SK-N-SH (cell line): Measurements from ENCODE around the gene TTC7B. TPM values are rescaled to one million over a fixed set of nuclear protein-coding genes. Genes with fewer than 3 reads are reported as not detected.

Experiments used
- CTCF ChIA-PET: fragments of 300-600, 350-600 bp; formaldehyde crosslinking; extraction: SDS; loops from one replicate; lab custom pipeline; 2021; lab: Yijun Ruan, JAX
- POLR2A ChIA-PET: fragments of 350-600 bp; sonication (Branson Sonifier 250); formaldehyde crosslinking; extraction: SDS; loops from one replicate; lab custom pipeline; 2020; ENCODE audit warnings: antibody characterized with exemption, inconsistent platforms; lab: Yijun Ruan, JAX
- DNase-seq: peaks from one replicate; pipeline ENCODE4 v3.0.0; 2012
- H2AFZ ChIP-seq: fragments of 200-600 bp; sonication (generic); 2 replicates; pipeline ENCODE4 v1.8.1; 2016; ENCODE audit warnings: antibody characterized with exemption, mild to moderate bottlenecking, low read depth
- H3F3A ChIP-seq: fragments of 200-600 bp; sonication (generic); replicated peaks from 2 replicates; pipeline ENCODE3; 2016; ENCODE audit warnings: antibody characterized with exemption, mild to moderate bottlenecking; ENCODE audit not compliant: insufficient read depth
- H3K27ac ChIP-seq, 2 experiments: fragments of 200-500 bp in 1 of 2; fragments of 200-600 bp in 1 of 2; sonication (Bioruptor generic) in 1 of 2; sonication (generic), shearing (Covaris generic) in 1 of 2; 2 replicates each; pipeline versions ENCODE4 v1.5.1 to v1.6.1; 2014 to 2016; ENCODE audit warnings: low read depth in 2 of 2, inconsistent platforms in 1 of 2, low read length in 1 of 2, mild to moderate bottlenecking in 1 of 2, mixed read lengths in 1 of 2
- H3K27me3 ChIP-seq: fragments of 200-600 bp; sonication (generic), shearing (Covaris generic); 2 replicates; pipeline ENCODE4 v1.6.1; 2016; ENCODE audit warnings: mixed run types; ENCODE audit not compliant: insufficient read depth
- H3K36me3 ChIP-seq, 2 experiments: fragments of 200-500 bp in 1 of 2; fragments of 200-600 bp in 1 of 2; sonication (Bioruptor generic) in 1 of 2; sonication (generic) in 1 of 2; replicated peaks in 1 of 2; 2 replicates each; pipeline versions ENCODE3 to v1.5.1; 2014 to 2016; ENCODE audit warnings: low read length in 1 of 2, mild to moderate bottlenecking in 1 of 2; ENCODE audit not compliant: insufficient read depth in 2 of 2, control insufficient read depth in 1 of 2
- H3K4me1 ChIP-seq, 2 experiments: fragments of 200-500 bp in 1 of 2; fragments of 200-600 bp in 1 of 2; sonication (Bioruptor generic) in 1 of 2; sonication (generic), shearing (Covaris generic) in 1 of 2; 2 replicates each; pipeline versions ENCODE4 v1.5.1 to v1.6.1; 2014 to 2016; ENCODE audit warnings: low read depth in 1 of 2, low read length in 1 of 2, mixed run types in 1 of 2; ENCODE audit not compliant: insufficient read depth in 2 of 2, control insufficient read depth in 1 of 2
- H3K4me2 ChIP-seq: fragments of 200-600 bp; sonication (generic), shearing (Covaris generic); 2 replicates; pipeline ENCODE4 v1.6.1; 2017; ENCODE audit warnings: mixed run types
- H3K4me3 ChIP-seq, 2 experiments: fragments of 200-500 bp in 1 of 2; fragments of 200-600 bp in 1 of 2; sonication (Bioruptor generic) in 1 of 2; sonication (generic), shearing (Covaris generic) in 1 of 2; 2 replicates each; pipeline versions ENCODE4 v1.5.1 to v1.8.1; 2014 to 2016; ENCODE audit warnings: low read depth in 2 of 2, inconsistent platforms in 1 of 2, low read length in 1 of 2, mild to moderate bottlenecking in 1 of 2, mixed read lengths in 1 of 2, moderate library complexity in 1 of 2
- H3K79me2 ChIP-seq: fragments of 200-600 bp; sonication (generic); 2 replicates; pipeline ENCODE4 v1.8.1; 2017; ENCODE audit warnings: mild to moderate bottlenecking; ENCODE audit not compliant: insufficient read depth
- H3K9ac ChIP-seq: fragments of 200-600 bp; sonication (generic); 2 replicates; pipeline ENCODE4 v1.6.1; 2017; ENCODE audit warnings: mixed run types
- H3K9me2 ChIP-seq: fragments of 200-600 bp; sonication (generic); 2 replicates; pipeline ENCODE4 v1.6.1; 2017; ENCODE audit warnings: mixed run types
- H3K9me3 ChIP-seq: fragments of 200-600 bp; sonication (generic); 2 replicates; pipeline ENCODE4 v1.6.1; 2017; ENCODE audit warnings: mixed run types, mild to moderate bottlenecking, moderate library complexity
- H4K20me1 ChIP-seq: fragments of 200-600 bp; sonication (generic); 2 replicates; pipeline ENCODE4 v1.6.1; 2017; ENCODE audit warnings: mild to moderate bottlenecking, mixed run types; ENCODE audit not compliant: insufficient read depth
- CHD2 ChIP-seq: fragments of 150-350 bp; IDR thresholded peaks from 2 replicates; pipeline ENCODE4 v1.6.1; 2018; ENCODE audit warnings: low read length; ENCODE audit not compliant: partially characterized antibody
- ELF1 ChIP-seq: IDR thresholded peaks from 2 replicates; pipeline ENCODE4 v1.4.0; 2012
- EP300 ChIP-seq, 2 experiments: IDR thresholded peaks; 2 replicates each; pipeline versions ENCODE4 v1.4.0 to v1.6.1; 2012; ENCODE audit warnings: borderline replicate concordance in 1 of 2, low read depth in 1 of 2, low read length in 1 of 2
- GABPA ChIP-seq: IDR thresholded peaks from 2 replicates; pipeline ENCODE4 v1.4.0; 2012; ENCODE audit warnings: low read depth, mild to moderate bottlenecking
- MXI1 ChIP-seq: IDR thresholded peaks from 2 replicates; pipeline ENCODE4 v1.6.1; 2012; ENCODE audit warnings: mild to moderate bottlenecking, low read depth, low read length, improper control_type of control experiment
- POLR2AphosphoS5 ChIP-seq: IDR thresholded peaks from 2 replicates; pipeline ENCODE4 v1.6.1; 2012; ENCODE audit warnings: low read depth, low read length
- RCOR1 ChIP-seq: fragments of 150-350 bp; IDR thresholded peaks from 2 replicates; pipeline ENCODE4 v1.6.1; 2017; ENCODE audit warnings: antibody characterized with exemption, low read length
- RFX5 ChIP-seq: IDR thresholded peaks from 2 replicates; pipeline ENCODE4 v1.6.1; 2012; ENCODE audit warnings: mild to moderate bottlenecking, improper control_type of control experiment, low read length
- RXRA ChIP-seq: IDR thresholded peaks from 2 replicates; pipeline ENCODE4 v1.4.0; 2012; ENCODE audit warnings: low read depth, mild to moderate bottlenecking, borderline replicate concordance
- TEAD4 ChIP-seq: IDR thresholded peaks from 2 replicates; pipeline ENCODE4 v1.4.0; 2012; ENCODE audit warnings: mild to moderate bottlenecking, borderline replicate concordance; ENCODE audit not compliant: insufficient read depth
- WGBS: methylation state at CpG from one replicate; pipeline ENCODE4 v1.1.6; 2017; ENCODE audit warnings: low lambda C conversion rate; 5-methylcytosine and 5-hydroxymethylcytosine counted together
- polyA plus RNA-seq, 3 experiments: library from polyadenylated mRNA; depleted of rRNA; stranded (reverse); fragments of >200 nt; gene quantifications; 2 replicates each; pipeline ENCODE4 v1.2.3, GENCODE V29; 2012
- TF ChIP-seq, protein P1 (sequence below): fragments of 150-350 bp; IDR thresholded peaks from 2 replicates; pipeline ENCODE4 v1.6.1; 2016; ENCODE audit warnings: mild to moderate bottlenecking, low read depth, low read length
- TF ChIP-seq, protein P2 (sequence below): IDR thresholded peaks from 2 replicates; pipeline ENCODE4 v1.6.1; 2012; ENCODE audit warnings: mild to moderate bottlenecking, low read depth, low read length, moderate library complexity
- TF ChIP-seq, protein P3 (sequence below): IDR thresholded peaks from 2 replicates; pipeline ENCODE4 v1.4.0; 2012; ENCODE audit warnings: low read depth, borderline replicate concordance

TTC7B gene
- polyA plus RNA-seq, 1 of the 3 experiments (the other 2 are of a cell fraction) = 43.1 TPM

DNA sequence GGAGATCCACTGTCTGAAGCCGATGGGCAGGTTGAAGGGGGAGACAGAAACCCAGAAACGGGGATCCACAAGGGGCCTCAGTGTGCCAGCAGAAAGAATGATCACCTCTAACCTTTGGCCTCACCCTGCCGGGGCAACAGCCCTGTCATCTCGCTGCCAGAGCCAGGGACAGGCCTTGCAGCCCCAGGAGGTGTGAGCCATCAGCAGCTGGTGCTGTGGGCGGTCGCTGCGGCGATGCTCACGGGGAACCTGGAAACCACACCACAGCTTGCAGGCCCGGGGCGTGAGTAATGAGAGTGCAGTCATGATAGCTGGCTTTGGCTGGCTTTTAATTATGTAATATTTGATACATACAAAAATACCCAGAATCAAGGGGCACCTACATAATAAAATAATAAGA, 4.7 kb upstream of the TTC7B start:
- no peaks in the 10 kb centered on the region for H3F3A ChIP-seq
- no peaks in the 10 kb centered on the region for H3K9me3 ChIP-seq
- H3K4me3 ChIP-seq = no peak overlapping the region
- ChIA-PET CTCF (interaction anchor here (1.1 to 1.2 kb wide), 2 partner anchors 12 to 352 kb away, joined by 3 to 5 read pairs; no protein-coding TSS in a partner anchor), POLR2A (no interaction called here)
- no peak overlapping the region for H3K9ac ChIP-seq
- H3K27ac ChIP-seq = no peak overlapping the region
- no peak for DNase-seq
- H4K20me1 ChIP-seq = no peaks in the 10 kb centered on the region
- H2AFZ ChIP-seq = no peak overlapping the region
- no peaks in the 10 kb centered on the region for H3K9me2 ChIP-seq
- peaks cover 0 to 3% of the 10 kb centered on the region in 2 experiments; a peak in 1 of 4 replicates for H3K4me1 ChIP-seq
- WGBS = 75% methylated on average over 7 of the region's 11 CpGs
- no peak for TF ChIP-seq RFX5
- no peak for TF ChIP-seq EP300 (IDR thresholded peaks at IDR 0.05; ENCODE audit: borderline replicate concordance in 1 of 2, low read depth in 1 of 2, low read length in 1 of 2)
- no peak for TF ChIP-seq RXRA
- TF ChIP-seq, protein P1, sequence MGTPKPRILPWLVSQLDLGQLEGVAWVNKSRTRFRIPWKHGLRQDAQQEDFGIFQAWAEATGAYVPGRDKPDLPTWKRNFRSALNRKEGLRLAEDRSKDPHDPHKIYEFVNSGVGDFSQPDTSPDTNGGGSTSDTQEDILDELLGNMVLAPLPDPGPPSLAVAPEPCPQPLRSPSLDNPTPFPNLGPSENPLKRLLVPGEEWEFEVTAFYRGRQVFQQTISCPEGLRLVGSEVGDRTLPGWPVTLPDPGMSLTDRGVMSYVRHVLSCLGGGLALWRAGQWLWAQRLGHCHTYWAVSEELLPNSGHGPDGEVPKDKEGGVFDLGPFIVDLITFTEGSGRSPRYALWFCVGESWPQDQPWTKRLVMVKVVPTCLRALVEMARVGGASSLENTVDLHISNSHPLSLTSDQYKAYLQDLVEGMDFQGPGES = no peak
- TF ChIP-seq ELF1 = no peak
- TF ChIP-seq MXI1 = no peak
- TF ChIP-seq TEAD4 = no peak
- no peak for TF ChIP-seq POLR2AphosphoS5
- TF ChIP-seq GABPA = no peak
- no peak for TF ChIP-seq CHD2
- H3K4me2 ChIP-seq = no peak overlapping the region
- H3K27me3 ChIP-seq = no peaks in the 10 kb centered on the region
- no peaks in the 10 kb centered on the region for H3K79me2 ChIP-seq
- no peaks in the 10 kb centered on the region for H3K36me3 ChIP-seq

DNA sequence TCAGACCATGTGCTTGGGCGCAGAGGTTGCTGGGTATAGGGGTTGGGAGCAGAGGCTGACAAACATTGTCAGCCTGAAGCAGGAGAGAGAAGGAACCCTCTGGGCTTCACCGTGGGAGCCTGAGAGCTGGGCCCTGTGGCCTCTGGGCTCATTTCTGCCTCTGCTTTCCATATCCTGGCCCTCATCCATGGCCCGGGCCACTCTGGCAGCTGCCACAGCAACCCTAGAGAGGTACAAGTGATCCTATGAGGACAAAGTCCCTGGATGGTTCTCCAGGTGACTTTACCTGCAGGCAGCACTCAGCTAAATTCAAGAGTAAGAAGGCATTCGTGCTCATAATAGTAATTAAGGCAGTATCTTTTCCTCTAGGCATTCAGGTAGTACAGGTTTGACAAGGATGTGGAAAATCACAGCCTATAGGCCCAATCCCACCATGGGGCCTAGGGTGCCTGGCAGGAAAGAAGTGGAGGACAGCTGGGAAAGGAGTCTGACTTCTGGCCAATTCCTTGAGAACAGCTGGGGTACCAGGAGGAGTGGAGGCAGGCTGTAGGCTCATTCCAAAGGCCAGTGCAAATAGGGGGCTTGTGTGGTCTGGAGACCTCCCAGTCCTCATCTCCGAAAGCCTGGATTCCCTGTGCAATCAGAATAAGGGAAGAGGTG, 3.6 kb upstream of the TTC7B start:
- no peaks in the 10 kb centered on the region for H3K9me2 ChIP-seq
- DNase-seq = no peak
- whole genome bisulfite sequencing = 76% methylated on average over 5 of the region's 5 CpGs
- no peaks in the 10 kb centered on the region for H3K36me3 ChIP-seq
- POLR2A ChIA-PET = no interaction called here
- no peaks in the 10 kb centered on the region for H3K27me3 ChIP-seq
- H3K9ac ChIP-seq = no peak overlapping the region
- no peak overlapping the region for H3K4me3 ChIP-seq
- no peak overlapping the region for H2AFZ ChIP-seq
- H3K4me1 ChIP-seq = peaks cover 2 to 9% of the 10 kb centered on the region in 2 experiments; a peak in 3 of 4 replicates
- no peak overlapping the region for H3K27ac ChIP-seq
- no peak overlapping the region for H3K4me2 ChIP-seq
- peaks cover 9% of the 10 kb centered on the region for H3K79me2 ChIP-seq
- H3K9me3 ChIP-seq = no peaks in the 10 kb centered on the region
- no peak for TF ChIP-seq RCOR1
- no peak for TF ChIP-seq POLR2AphosphoS5
- TF ChIP-seq, protein P2, sequence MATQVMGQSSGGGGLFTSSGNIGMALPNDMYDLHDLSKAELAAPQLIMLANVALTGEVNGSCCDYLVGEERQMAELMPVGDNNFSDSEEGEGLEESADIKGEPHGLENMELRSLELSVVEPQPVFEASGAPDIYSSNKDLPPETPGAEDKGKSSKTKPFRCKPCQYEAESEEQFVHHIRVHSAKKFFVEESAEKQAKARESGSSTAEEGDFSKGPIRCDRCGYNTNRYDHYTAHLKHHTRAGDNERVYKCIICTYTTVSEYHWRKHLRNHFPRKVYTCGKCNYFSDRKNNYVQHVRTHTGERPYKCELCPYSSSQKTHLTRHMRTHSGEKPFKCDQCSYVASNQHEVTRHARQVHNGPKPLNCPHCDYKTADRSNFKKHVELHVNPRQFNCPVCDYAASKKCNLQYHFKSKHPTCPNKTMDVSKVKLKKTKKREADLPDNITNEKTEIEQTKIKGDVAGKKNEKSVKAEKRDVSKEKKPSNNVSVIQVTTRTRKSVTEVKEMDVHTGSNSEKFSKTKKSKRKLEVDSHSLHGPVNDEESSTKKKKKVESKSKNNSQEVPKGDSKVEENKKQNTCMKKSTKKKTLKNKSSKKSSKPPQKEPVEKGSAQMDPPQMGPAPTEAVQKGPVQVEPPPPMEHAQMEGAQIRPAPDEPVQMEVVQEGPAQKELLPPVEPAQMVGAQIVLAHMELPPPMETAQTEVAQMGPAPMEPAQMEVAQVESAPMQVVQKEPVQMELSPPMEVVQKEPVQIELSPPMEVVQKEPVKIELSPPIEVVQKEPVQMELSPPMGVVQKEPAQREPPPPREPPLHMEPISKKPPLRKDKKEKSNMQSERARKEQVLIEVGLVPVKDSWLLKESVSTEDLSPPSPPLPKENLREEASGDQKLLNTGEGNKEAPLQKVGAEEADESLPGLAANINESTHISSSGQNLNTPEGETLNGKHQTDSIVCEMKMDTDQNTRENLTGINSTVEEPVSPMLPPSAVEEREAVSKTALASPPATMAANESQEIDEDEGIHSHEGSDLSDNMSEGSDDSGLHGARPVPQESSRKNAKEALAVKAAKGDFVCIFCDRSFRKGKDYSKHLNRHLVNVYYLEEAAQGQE = no peak
- TF ChIP-seq, protein P3, sequence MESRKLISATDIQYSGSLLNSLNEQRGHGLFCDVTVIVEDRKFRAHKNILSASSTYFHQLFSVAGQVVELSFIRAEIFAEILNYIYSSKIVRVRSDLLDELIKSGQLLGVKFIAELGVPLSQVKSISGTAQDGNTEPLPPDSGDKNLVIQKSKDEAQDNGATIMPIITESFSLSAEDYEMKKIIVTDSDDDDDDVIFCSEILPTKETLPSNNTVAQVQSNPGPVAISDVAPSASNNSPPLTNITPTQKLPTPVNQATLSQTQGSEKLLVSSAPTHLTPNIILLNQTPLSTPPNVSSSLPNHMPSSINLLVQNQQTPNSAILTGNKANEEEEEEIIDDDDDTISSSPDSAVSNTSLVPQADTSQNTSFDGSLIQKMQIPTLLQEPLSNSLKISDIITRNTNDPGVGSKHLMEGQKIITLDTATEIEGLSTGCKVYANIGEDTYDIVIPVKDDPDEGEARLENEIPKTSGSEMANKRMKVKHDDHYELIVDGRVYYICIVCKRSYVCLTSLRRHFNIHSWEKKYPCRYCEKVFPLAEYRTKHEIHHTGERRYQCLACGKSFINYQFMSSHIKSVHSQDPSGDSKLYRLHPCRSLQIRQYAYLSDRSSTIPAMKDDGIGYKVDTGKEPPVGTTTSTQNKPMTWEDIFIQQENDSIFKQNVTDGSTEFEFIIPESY = no peak
- TF ChIP-seq MXI1 = no peak
- no peaks in the 10 kb centered on the region for H4K20me1 ChIP-seq
- CTCF ChIA-PET = no interaction called here
- H3F3A ChIP-seq = no peaks in the 10 kb centered on the region
